Cardiac septum (tissue), 1 donor: ENCODE data around the gene ITPRIP. TPM values are rescaled to one million over a fixed set of nuclear protein-coding genes. Genes with fewer than 3 reads are reported as not detected.

Source experiments
- DNase-seq: peaks from one replicate; pipeline ENCODE4 v3.0.0-alpha.2; 2020; ENCODE audit warnings: low spot score
- intact Hi-C: fragments of 100-400 bp; cut with DNase I; formaldehyde crosslinking; loops from one replicate; pipeline ENCODE4 v1.14.0; 2022
- long read RNA-seq: library from polyadenylated mRNA; unstranded; transcript quantifications from one replicate; pipeline ENCODE4 v2.0.0, GENCODE V29; 2021
- total RNA-seq: library from RNA; stranded (reverse); fragmentation: NEBNext Ultra II Directional; extraction: Animal tissue kit (Norgen Biotek cat#: 25700); gene quantifications from one replicate; pipeline ENCODE4 v1.2.1, GENCODE V29; 2021
- donor health status: DM: no; HTN: no; CAD: no.

ITPRIP gene, protein sequence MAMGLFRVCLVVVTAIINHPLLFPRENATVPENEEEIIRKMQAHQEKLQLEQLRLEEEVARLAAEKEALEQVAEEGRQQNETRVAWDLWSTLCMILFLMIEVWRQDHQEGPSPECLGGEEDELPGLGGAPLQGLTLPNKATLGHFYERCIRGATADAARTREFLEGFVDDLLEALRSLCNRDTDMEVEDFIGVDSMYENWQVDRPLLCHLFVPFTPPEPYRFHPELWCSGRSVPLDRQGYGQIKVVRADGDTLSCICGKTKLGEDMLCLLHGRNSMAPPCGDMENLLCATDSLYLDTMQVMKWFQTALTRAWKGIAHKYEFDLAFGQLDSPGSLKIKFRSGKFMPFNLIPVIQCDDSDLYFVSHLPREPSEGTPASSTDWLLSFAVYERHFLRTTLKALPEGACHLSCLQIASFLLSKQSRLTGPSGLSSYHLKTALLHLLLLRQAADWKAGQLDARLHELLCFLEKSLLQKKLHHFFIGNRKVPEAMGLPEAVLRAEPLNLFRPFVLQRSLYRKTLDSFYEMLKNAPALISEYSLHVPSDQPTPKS
- 25.4 TPM for total RNA-seq
- long read RNA-seq, full-length matches to known transcripts, result 18 of 36 reads
- long read RNA-seq, partial matches to known transcripts, result 0 of 36 reads
- long read RNA-seq, other reads (novel, unspliced or antisense), result 18 of 36 reads

GRCh38 chr10:104337985-104338735, at the start of gene ITPRIP:
Gene ITPRIP, minus strand, starts transcription at chr10:104338465. Its CDS starts 22,414 bp downstream, at chr10:104316051.
- intact Hi-C loops, result loop anchor here (2.0 to 10.0 kb wide), 2 partner anchors 37 to 423 kb away; partner anchors contain the start of gene STN1
- DNase-seq, result peak; percentile 91

DNA sequence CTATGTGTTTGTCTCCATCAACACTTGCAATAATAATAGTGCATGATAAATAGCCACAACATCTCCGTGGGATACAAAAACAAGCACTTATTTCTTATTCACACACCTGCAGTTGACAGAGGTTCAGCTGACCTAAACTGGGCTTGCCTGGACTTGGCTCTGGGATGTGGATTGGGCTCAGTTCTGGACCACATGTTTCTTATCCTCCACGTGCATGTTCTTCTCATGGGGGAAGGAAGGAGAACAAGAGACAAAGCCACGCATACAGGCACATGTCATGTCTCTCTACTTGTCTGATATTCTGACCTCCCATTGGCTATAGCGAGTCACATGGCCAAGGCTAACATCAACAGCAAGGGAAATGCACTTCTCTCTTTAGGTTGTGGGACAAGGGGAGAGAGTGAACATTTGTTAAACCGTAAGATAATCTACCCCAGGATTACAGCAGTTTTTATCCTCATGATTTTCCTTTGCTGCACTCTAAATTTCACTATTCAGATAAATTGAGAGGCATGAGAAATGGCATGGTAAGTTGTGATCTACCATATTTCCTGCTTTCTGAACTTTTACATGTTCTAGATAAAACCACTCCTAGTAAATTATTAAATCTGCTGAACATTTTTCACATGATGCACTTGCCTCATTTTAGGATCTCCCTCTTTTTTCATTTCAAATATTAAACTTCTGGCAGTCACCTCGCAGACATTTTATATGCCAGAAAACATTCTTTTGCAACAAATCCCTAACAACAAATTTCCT, 49.0 kb upstream of the ITPRIP start:
- no peak for DNase-seq
- intact Hi-C loops, result no loop called here

DNA sequence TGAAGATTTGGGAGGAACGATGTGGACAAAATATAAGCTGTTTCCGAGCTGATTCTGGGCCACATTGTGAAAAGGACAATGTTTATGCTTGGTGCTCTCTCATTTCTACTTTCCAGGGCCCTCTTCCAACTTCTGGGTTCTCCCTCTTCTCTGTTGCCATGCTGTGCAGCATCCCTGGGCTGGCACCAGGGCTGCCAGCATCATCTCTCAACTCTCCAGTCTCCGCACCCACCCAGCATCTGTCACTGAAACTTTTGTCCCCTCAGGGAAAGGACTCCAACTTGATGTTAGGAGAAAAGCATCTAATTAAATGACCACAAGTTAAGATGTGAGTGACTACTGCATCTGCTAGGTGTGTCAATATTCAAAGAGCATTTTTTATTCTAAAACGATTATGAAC, 42.1 kb upstream of the ITPRIP start:
- no peak for DNase-seq
- intact Hi-C loops, result no loop called here

- DNase-seq, result no peak
- intact Hi-C loops, result no loop called here
Observed at GRCh38 chr10:104376784-104377300, 38.6 kb upstream of the ITPRIP start.

- no peak for DNase-seq
- intact Hi-C loops, result no loop called here
Observed at GRCh38 chr10:104374591-104374990, 36.3 kb upstream of the ITPRIP start.

DNA sequence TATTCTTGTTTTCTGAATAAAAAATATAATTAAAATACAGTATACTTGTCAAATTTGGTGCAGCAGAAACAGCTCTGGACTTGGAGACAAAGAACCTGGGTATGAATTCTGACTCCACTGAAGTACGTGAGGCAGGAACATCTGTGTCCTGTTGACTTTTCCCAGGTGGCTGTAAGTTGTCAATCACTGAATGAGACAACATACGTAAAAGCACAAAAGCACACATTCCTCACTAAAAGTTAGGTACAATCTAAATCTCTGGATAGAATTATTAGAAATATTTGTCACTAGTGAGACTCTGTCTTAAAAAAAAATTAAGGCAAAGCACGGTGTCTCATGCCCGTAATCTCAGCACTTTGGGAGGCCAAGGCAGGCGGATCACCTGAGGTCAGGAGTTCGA, 33.5 kb upstream of the ITPRIP start:
- intact Hi-C loops, result no loop called here
- DNase-seq, result no peak

DNA sequence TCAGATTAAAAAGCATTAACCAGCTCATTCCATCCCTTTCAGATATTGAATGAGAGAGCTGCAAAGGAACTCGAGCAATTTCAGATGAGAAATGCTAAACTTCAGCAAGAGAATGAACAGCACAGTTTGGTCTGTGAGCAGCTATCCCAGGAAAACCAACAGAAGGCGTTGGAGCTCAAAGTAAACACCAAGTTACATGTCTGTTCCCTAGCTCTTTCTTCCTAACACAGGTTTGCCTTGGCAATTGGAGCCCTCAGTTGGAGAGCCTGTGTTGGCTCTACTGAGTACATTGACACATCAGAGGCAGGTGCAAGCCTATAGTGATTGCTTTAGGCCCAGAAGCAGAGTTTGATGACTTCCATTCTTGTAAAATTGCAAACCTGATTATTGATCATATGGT, 30.1 kb upstream of the ITPRIP start:
- intact Hi-C loops, result no loop called here
- DNase-seq, result no peak

DNA sequence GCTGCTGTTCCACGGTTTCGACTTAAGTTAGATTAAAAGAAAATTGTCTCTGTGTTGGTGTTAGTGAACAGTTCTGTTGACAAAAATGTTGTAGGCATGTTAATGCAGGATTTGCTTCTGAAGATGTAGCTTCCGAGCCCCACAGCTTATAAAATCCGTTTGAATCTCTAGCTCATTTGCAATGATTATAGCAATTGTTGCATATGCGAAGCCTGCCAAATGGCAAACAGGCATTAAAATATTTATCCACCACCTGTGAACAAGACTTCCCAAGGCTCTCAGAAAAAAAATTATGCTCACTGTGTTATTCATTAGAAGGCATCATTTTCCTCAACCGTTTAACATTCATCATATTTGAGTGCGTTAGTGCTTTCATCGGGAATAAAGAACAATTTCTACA, 29.6 kb upstream of the ITPRIP start:
- intact Hi-C loops, result no loop called here

DNA sequence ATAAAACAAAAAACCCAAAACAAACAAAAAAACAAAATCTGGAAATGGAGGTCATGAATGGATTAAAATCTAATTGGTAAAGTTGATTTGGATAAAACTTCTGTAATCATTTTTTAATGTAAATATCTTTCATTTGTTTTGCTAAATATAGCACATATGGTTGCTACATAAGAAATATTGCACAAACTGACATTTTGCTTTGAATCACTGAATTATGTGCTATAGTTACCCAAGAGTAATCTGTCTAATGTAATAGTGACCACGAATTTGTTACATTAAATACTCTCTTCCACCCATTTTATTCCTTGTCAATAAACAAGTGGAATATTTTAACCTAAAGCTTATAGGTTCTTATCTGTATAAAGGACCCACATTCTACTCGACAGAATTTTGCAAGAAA, 21.5 kb upstream of the ITPRIP start:
- no peak for DNase-seq
- intact Hi-C loops, result loop anchor here (10.0 kb wide), 1 partner anchor 235 kb away; the partner anchor contains the start of gene SFR1

More for the DNA sequence above, 29.6 kb upstream of the ITPRIP start:
- no peak for DNase-seq

DNA sequence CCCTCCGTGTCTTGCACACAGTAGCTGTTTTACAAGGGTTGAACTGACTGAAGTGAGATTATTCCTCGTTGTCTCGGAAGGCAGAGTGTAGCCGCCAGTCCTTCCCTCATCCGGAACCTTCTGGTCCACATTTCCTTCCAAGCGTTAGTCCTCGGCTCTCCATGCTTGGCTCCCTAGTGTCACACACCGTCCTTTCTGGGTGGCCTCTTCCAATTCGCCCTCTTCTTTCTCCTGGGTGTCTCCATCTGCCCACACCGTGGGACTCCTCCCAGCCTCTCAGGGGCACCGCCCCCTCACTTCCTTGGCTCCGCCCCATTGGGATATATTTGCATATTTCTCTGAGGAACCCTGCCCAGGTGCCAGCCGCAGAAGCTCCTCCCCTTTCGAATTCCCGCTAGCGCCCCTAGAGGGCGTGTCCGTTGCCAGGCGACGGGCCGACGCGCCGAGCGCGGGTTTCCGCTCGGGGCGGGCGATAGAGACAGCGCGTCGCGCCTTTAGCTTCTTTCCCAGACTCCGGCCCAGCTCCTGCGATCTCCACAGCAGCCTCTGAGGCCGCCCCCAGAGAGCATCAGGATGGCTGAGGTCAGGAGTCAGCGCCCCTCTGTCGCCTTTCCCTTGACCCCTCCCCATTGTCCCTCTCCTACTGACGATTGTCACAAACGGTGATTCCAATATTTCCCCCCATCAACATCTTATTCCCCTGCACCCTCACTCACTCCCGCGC, 15.2 kb upstream of the ITPRIP start, which contains the start of gene CFAP58:
CFAP58 (plus strand) TSS at position 509 of the 724 bp plus-strand sequence; CDS start at position 574, 65 bp downstream.
- intact Hi-C loops, result loop anchor here (10.0 kb wide), 1 partner anchor 229 kb away; the partner anchor contains the start of gene SFR1
- peak; percentile 98 for DNase-seq

DNA sequence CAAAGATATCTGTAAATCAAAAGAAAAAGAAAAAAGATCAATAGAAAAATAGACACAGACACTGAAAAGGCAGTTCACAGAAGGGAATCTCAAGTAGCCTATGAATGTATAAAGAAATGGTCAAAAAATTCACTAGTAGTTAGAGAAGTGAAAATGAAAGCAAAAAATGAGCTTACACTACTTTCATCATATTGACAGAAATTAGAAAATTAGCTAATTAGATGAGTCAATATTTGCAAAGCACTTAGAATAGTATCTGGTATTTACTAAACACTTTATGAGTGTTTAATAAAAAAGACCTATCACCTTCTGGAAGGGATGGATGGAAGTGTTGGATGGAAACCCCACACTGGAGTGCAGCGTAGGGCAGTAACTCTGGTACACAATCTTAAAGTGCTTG, 13.7 kb upstream of the ITPRIP start:
- DNase-seq, result no peak
- intact Hi-C loops, result loop anchor here (2.0 to 10.0 kb wide), 2 partner anchors 47 to 227 kb away; partner anchors contain the start of gene SFR1

GRCh38 chr10:104351061-104351702, 12.9 kb upstream of the ITPRIP start:
- no peak for DNase-seq
- intact Hi-C loops, result loop anchor here (2.0 to 10.0 kb wide), 2 partner anchors 46 to 226 kb away; partner anchors contain the start of gene SFR1

DNA sequence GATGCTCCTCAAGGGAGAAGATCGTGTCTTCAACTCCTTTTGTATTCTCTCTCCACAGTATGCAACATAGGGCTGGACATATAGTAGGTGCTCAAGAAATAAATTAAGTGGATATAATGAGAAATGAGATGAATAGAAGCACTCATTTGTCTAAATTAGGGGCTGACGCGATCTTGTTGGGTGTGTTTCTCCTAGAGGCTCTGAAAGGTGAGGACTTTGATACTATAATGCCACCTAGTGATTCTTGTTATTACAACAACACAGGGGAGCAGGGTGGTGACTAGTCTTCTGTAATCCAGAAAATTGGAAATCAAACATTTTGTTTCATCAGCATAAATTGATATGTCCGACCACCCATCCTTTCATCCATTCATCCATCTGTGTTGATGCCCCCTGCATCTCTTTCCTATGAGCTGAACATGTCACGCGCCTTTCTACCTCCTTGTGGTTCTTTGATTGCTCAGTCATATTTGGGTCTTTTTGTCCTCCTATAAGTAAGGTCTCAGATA, 11.9 kb upstream of the ITPRIP start:
- intact Hi-C loops, result loop anchor here (1.0 to 10.0 kb wide), 3 partner anchors 45 to 225 kb away; partner anchors contain the start of gene SFR1
- DNase-seq, result no peak

DNA sequence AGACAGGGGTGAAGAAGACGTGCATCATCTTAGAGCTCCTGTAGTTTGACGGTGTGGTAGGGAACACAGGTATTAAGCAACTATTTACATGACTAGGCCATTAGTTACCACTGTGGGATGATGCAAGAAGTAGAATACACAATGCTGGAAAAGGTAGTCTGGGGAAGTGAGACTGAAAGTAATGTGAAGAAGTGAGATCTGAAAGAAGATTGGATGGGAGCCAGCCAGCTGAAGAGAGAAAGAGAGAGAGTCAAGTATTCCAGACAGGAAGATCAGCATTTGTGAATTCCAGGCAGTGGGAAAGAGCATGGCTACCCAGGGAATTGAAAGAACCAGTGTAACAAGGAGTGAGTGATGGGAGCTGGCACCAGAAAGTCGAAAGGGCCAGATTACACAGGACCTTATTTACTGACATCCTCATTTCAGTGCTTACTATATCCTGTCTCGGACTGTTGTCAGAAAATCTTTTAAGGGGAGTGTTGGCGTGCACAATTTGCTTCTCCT, 11.4 kb upstream of the ITPRIP start:
- intact Hi-C loops, result loop anchor here (1.0 to 10.0 kb wide), 5 partner anchors 45 to 455 kb away; partner anchors contain the start of gene SFR1
- DNase-seq, result no peak

DNA sequence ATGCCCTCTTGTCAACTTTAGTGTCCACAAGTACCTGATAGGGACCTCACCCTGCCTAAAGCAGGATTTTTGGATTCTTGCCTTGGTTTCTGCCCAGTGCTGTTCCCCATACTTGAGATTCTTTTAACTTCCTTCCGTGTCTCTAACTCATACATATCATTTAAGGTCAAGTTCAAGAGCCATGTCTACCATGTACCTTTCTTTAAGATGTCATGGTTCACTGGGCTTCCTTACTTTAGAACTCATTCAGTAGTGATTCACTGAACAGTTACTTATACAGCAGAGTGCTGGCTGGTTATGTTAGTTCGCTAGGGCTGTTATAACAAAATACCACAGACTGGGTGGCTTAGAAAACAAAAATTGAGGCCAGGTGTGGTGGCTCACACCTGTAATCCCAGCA, 10.3 kb upstream of the ITPRIP start:
- DNase-seq, result no peak
- intact Hi-C loops, result loop anchor here (10.0 kb wide), 2 partner anchors 304 to 454 kb away; no protein-coding TSS in a partner anchor

GRCh38 chr10:104347295-104348045, 9.2 kb upstream of the ITPRIP start:
- intact Hi-C loops, result loop anchor here (10.0 kb wide), 2 partner anchors 303 to 453 kb away; no protein-coding TSS in a partner anchor
- DNase-seq, result no peak
